SHP77 (cell line): ENCODE results near the gene UBE2E2.

Experiments
- DNase-seq, 2 experiments: peaks; one replicate each; lab custom pipeline; 2025; lab: John Stamatoyannopoulos, UW

Gene UBE2E2

GRCh38 chr3:23193831-23194230, 9.3 kb upstream of the UBE2E2 start:
- no peak for DNase-seq

GRCh38 chr3:23198801-23199200, 4.3 kb upstream of the UBE2E2 start:
- no peak for DNase-seq

GRCh38 chr3:23199649-23200048, 3.5 kb upstream of the UBE2E2 start:
- DNase-seq, result no peak

- DNase-seq, result no peak
Measured at GRCh38 chr3:23201154-23201838, 1.8 kb upstream of the UBE2E2 start.

- no peak for DNase-seq
Measured at GRCh38 chr3:23202203-23202920, 765 bp upstream of the UBE2E2 start.

- DNase-seq, result no peak
Measured at GRCh38 chr3:23203708-23204330, 692 bp downstream of the UBE2E2 start.

- DNase-seq, result no peak
Measured at GRCh38 chr3:23206366-23206765, 3.2 kb downstream of the UBE2E2 start.

GRCh38 chr3:23209103-23209502, 6.0 kb downstream of the UBE2E2 start:
- no peak for DNase-seq

- no peak for DNase-seq
Measured at GRCh38 chr3:23209747-23210487, 6.8 kb downstream of the UBE2E2 start.

GRCh38 chr3:23213813-23214212, 10.7 kb downstream of the UBE2E2 start:
- no peak for DNase-seq

- no peak for DNase-seq
Measured at GRCh38 chr3:23217872-23218554, 14.9 kb downstream of the UBE2E2 start.

GRCh38 chr3:23219117-23219516, 16.0 kb downstream of the UBE2E2 start:
- DNase-seq, result no peak

- no peak for DNase-seq
Measured at GRCh38 chr3:23219552-23219951, 16.4 kb downstream of the UBE2E2 start.

GRCh38 chr3:23221136-23221535, 18.0 kb downstream of the UBE2E2 start:
- no peak for DNase-seq

- no peak for DNase-seq
Measured at GRCh38 chr3:23232016-23232415, 28.9 kb downstream of the UBE2E2 start.

- DNase-seq, result no peak
Measured at GRCh38 chr3:23232854-23233253, 29.7 kb downstream of the UBE2E2 start.

GRCh38 chr3:23235264-23235663, 32.1 kb downstream of the UBE2E2 start:
- DNase-seq, result no peak

GRCh38 chr3:23236890-23237289, 33.8 kb downstream of the UBE2E2 start:
- DNase-seq, result no peak

GRCh38 chr3:23238156-23238555, 35.0 kb downstream of the UBE2E2 start:
- no peak for DNase-seq

- no peak for DNase-seq
Measured at GRCh38 chr3:23238578-23238977, 35.5 kb downstream of the UBE2E2 start.

GRCh38 chr3:23239211-23240068, 36.3 kb downstream of the UBE2E2 start:
- no peak for DNase-seq
